Osteocyte (in vitro differentiated cells): ENCODE data around the gene MRPS16. TPM values are rescaled to one million over a fixed set of nuclear protein-coding genes. Genes with fewer than 3 reads are reported as not detected.

Experiments
- DNase-seq: peaks from one replicate; pipeline ENCODE4 v3.0.0; 2021; ENCODE audit warnings: mixed read lengths; ENCODE audit not compliant: unreplicated experiment; ENCODE audit errors: extremely low spot score
- H3K27ac Mint-ChIP-seq: one replicate; pipeline ENCODE4 v1.8.0; 2021; ENCODE audit warnings: mild to moderate bottlenecking, mixed read lengths; ENCODE audit not compliant: unreplicated experiment
- H3K27me3 Mint-ChIP-seq: one replicate; pipeline ENCODE4 v1.8.0; 2021; ENCODE audit warnings: mixed read lengths; ENCODE audit not compliant: unreplicated experiment
- H3K36me3 Mint-ChIP-seq: one replicate; pipeline ENCODE4 v1.8.0; 2021; ENCODE audit warnings: mixed read lengths; ENCODE audit not compliant: unreplicated experiment
- H3K4me1 Mint-ChIP-seq: one replicate; pipeline ENCODE4 v1.8.0; 2021; ENCODE audit warnings: mixed read lengths; ENCODE audit not compliant: unreplicated experiment
- H3K4me3 Mint-ChIP-seq: one replicate; pipeline ENCODE4 v1.8.0; 2021; ENCODE audit warnings: mild to moderate bottlenecking, moderate library complexity, mixed read lengths; ENCODE audit not compliant: unreplicated experiment
- H3K9me3 Mint-ChIP-seq: one replicate; pipeline ENCODE4 v1.8.0; 2021; ENCODE audit warnings: mixed read lengths; ENCODE audit not compliant: unreplicated experiment
- CTCF ChIP-seq: fragments of 200-600 bp; sonication (generic); IDR thresholded peaks from 2 replicates; pipeline ENCODE4 v1.5.0; 2021; ENCODE audit warnings: antibody characterized with exemption, mild to moderate bottlenecking, moderate library complexity
- total RNA-seq: library from RNA; stranded (reverse); gene quantifications from 2 replicates; pipeline ENCODE4 v1.2.1, GENCODE V29; 2021

The MRPS16 gene
- total RNA-seq, 1 donor from 2014 or later = 78.6 TPM

- Mint-ChIP-seq H3K9me3 (peaks cover 5% of the 10 kb centered on the region), H3K36me3 (peaks cover 26% of the 10 kb centered on the region), H3K4me3 (no peak overlapping the region), H3K27ac (no peak overlapping the region), H3K27me3 (no peaks in the 10 kb centered on the region), H3K4me1 (peaks cover 11% of the 10 kb centered on the region)
- DNase-seq = no peak
- TF ChIP-seq CTCF = no peak
Measured at GRCh38 chr10:73210395-73211105, 41.9 kb downstream of the MRPS16 start.

GRCh38 chr10:73209705-73210104 is 42.7 kb downstream of the MRPS16 start:
- no peak for DNase-seq
- H3K27ac Mint-ChIP-seq = peak overlapping the region; percentile 77
- peaks cover 26% of the 10 kb centered on the region for H3K36me3 Mint-ChIP-seq
- H3K27me3 Mint-ChIP-seq = no peaks in the 10 kb centered on the region
- H3K9me3 Mint-ChIP-seq = peaks cover 5% of the 10 kb centered on the region
- TF ChIP-seq CTCF = no peak
- H3K4me3 Mint-ChIP-seq = no peak overlapping the region
- peaks cover 11% of the 10 kb centered on the region for H3K4me1 Mint-ChIP-seq

- Mint-ChIP-seq H3K27me3 (no peaks in the 10 kb centered on the region), H3K4me3 (no peak overlapping the region), H3K27ac (no peak overlapping the region), H3K36me3 (peaks cover 21% of the 10 kb centered on the region), H3K4me1 (peaks cover 9% of the 10 kb centered on the region), H3K9me3 (peaks cover 5% of the 10 kb centered on the region)
- no peak for TF ChIP-seq CTCF
- no peak for DNase-seq
Measured at GRCh38 chr10:73207883-73208282, 44.6 kb downstream of the MRPS16 start.

DNA sequence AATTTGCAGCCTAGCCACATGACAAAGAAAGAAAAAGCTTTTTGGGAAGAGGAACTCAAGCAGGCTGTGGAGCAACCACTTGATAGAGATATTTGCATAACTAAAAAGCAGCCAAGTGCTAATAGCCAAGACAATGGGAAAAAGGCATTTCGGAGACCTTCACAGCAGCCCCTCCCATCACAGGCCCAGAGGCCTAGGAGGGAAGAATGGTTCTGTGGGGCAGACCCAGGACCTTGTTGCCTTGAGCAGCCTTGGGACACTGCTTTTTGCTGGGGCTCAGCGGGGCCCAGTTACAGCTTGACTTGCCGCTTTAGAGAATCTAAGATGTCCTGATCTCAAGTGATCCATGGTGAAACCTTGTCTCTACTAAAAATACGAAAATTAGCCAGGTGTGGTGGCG is 46.1 kb downstream of the MRPS16 start:
- peaks cover 16% of the 10 kb centered on the region for H3K36me3 Mint-ChIP-seq
- peaks cover 9% of the 10 kb centered on the region for H3K4me1 Mint-ChIP-seq
- no peak for TF ChIP-seq CTCF
- H3K9me3 Mint-ChIP-seq = peaks cover 5% of the 10 kb centered on the region
- DNase-seq = no peak
- H3K27ac Mint-ChIP-seq = no peak overlapping the region
- H3K27me3 Mint-ChIP-seq = no peaks in the 10 kb centered on the region
- no peak overlapping the region for H3K4me3 Mint-ChIP-seq

DNA sequence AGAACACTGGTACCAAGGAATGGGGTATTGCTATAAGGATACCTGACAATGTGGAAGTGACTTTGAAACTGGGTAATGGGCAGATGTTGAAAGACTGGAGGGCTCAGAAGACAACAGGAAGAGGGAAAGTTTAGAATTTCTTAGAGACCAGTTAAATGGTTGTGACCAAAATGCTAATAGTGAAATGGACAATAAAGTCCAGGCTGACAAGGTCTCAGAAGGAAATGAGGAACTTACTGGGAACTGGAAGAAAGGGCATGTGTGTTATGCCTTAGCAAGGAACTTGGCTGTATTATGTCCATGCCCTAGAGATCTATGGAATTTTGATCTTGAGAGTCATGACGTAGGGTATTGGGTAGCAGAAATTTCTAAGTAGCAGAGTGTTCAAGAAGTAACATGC is 46.6 kb downstream of the MRPS16 start:
- H3K36me3 Mint-ChIP-seq = peaks cover 13% of the 10 kb centered on the region
- H3K9me3 Mint-ChIP-seq = peaks cover 5% of the 10 kb centered on the region
- no peak for TF ChIP-seq CTCF
- no peaks in the 10 kb centered on the region for H3K27me3 Mint-ChIP-seq
- DNase-seq = no peak
- H3K4me1 Mint-ChIP-seq = peaks cover 9% of the 10 kb centered on the region
- H3K27ac Mint-ChIP-seq = no peak overlapping the region
- no peak overlapping the region for H3K4me3 Mint-ChIP-seq
